HCT116 (cell line): ENCODE data around the gene ASGR1. TPM values are rescaled to one million over a fixed set of nuclear protein-coding genes. Genes with fewer than 3 reads are reported as not detected.

Source experiments
- ATAC-seq: fragments of 200-7000 bp; cut with Tn5 transposase; 2 replicates; pipeline ENCODE4 v1.9.1; 2020; ENCODE audit warnings: mild to moderate bottlenecking, moderate library complexity
- BruUV-seq: library from RNA; stranded (reverse); fragments of 400-500 nt; replicated peaks from 2 replicates; lab custom pipeline; 2021; lab: Mats Ljungman, UMichigan
- CTCF ChIA-PET: fragments of 300-600 bp; sonication (Branson Sonifier 250); formaldehyde crosslinking; loops from one replicate; lab custom pipeline; 2021; ENCODE audit warnings: antibody characterized with exemption; lab: Charles Lee
- POLR2A ChIA-PET: fragments of 300-600, 350-600 bp; sonication (Branson Sonifier 250); formaldehyde crosslinking; loops from one replicate; lab custom pipeline; 2021; ENCODE audit warnings: antibody characterized with exemption; lab: Charles Lee
- RAD21 ChIA-PET, 2 experiments: fragments of 300-600 bp; sonication (Branson Sonifier 250); formaldehyde crosslinking; loops; one replicate each; lab custom pipeline; 2023; ENCODE audit warnings: low total read pairs in 2 of 2; ENCODE audit not compliant: uncharacterized antibody in 2 of 2, unreplicated experiment in 2 of 2, low non-redundant PET in 1 of 2; lab: Charles Lee
- DNase-seq: peaks from one replicate; pipeline ENCODE4 v3.0.0-alpha.2; 2010; ENCODE audit warnings: low read depth, low spot score
- H2AFZ ChIP-seq: fragments of 200-600 bp; shearing (Covaris generic), sonication (generic); 2 replicates; pipeline ENCODE4 v1.6.1; 2017; ENCODE audit warnings: low read depth, mixed run types, mixed read lengths, antibody characterized with exemption, low read length; ENCODE audit not compliant: poor library complexity, severe bottlenecking
- H3K27ac ChIP-seq: 2 replicates; pipeline ENCODE4 v1.5.1; 2012; ENCODE audit warnings: low read depth, low read length
- H3K27me3 ChIP-seq: fragments of 200-600 bp; sonication (generic); 2 replicates; pipeline ENCODE4 v1.6.1; 2016; ENCODE audit warnings: mixed run types, low read length, mixed read lengths; ENCODE audit not compliant: insufficient read depth
- H3K36me3 ChIP-seq, 2 experiments: fragments of 200-500 bp in 1 of 2; fragments of 200-600 bp in 1 of 2; sonication (Bioruptor generic) in 1 of 2; sonication (generic) in 1 of 2; 2 replicates each; pipeline versions ENCODE4 v1.5.1 to v1.6.1; 2014 to 2016; ENCODE audit warnings: low read length in 2 of 2, inconsistent platforms in 1 of 2, mixed read lengths in 1 of 2, mixed run types in 1 of 2; ENCODE audit not compliant: insufficient read depth in 2 of 2, control insufficient read depth in 1 of 2
- H3K4me1 ChIP-seq, 2 experiments: fragments of 200-600 bp in 1 of 2; sonication (generic) in 1 of 2; 2 replicates each; pipeline versions ENCODE4 v1.5.1 to v1.6.1; 2012 to 2017; ENCODE audit warnings: low read length in 2 of 2, inconsistent platforms in 1 of 2, mild to moderate bottlenecking in 1 of 2, mixed read lengths in 1 of 2, mixed run types in 1 of 2, moderate library complexity in 1 of 2; ENCODE audit not compliant: insufficient read depth in 2 of 2, control insufficient read depth in 1 of 2
- H3K4me2 ChIP-seq: fragments of 200-600 bp; sonication (generic); 2 replicates; pipeline ENCODE4 v1.6.1; 2017; ENCODE audit warnings: mixed run types, low read length, mixed read lengths
- H3K4me3 ChIP-seq, 2 experiments: fragments of 200-600 bp in 1 of 2; sonication (generic) in 1 of 2; replicated peaks in 1 of 2; 2 replicates each; pipeline ENCODE4 v1.5.1; 2011 to 2016; ENCODE audit warnings: low read length in 2 of 2, control low read depth in 1 of 2, low read depth in 1 of 2, mild to moderate bottlenecking in 1 of 2, mixed read lengths in 1 of 2, mixed run types in 1 of 2
- H3K79me2 ChIP-seq: fragments of 200-600 bp; sonication (generic); 2 replicates; pipeline ENCODE4 v1.6.1; 2017; ENCODE audit warnings: mild to moderate bottlenecking, mixed run types, low read length, moderate library complexity, mixed read lengths; ENCODE audit not compliant: insufficient read depth
- H3K9ac ChIP-seq: fragments of 200-600 bp; sonication (generic); 2 replicates; pipeline ENCODE4 v1.6.1; 2016; ENCODE audit warnings: low read length, mixed read lengths
- H3K9me2 ChIP-seq: fragments of 200-600 bp; sonication (generic), shearing (Covaris generic); 2 replicates; pipeline ENCODE4 v1.6.1; 2017; ENCODE audit warnings: mixed run types, mild to moderate bottlenecking, moderate library complexity; ENCODE audit not compliant: insufficient read depth
- H3K9me3 ChIP-seq, 2 experiments: fragments of 200-500 bp in 1 of 2; fragments of 200-600 bp in 1 of 2; sonication (Bioruptor generic) in 1 of 2; sonication (generic) in 1 of 2; 2 replicates each; pipeline ENCODE4 v1.6.1; 2014 to 2017; ENCODE audit warnings: low read length in 2 of 2, mixed read lengths in 2 of 2, inconsistent platforms in 1 of 2, low read depth in 1 of 2, mild to moderate bottlenecking in 1 of 2, mixed run types in 1 of 2, moderate library complexity in 1 of 2; ENCODE audit not compliant: control insufficient read depth in 1 of 2, insufficient read depth in 1 of 2
- H4K20me1 ChIP-seq: fragments of 200-600 bp; sonication (generic), shearing (Covaris generic); 2 replicates; pipeline ENCODE4 v1.6.1; 2017; ENCODE audit warnings: mixed run types, mild to moderate bottlenecking, moderate library complexity; ENCODE audit not compliant: insufficient read depth
- CEBPB ChIP-seq: IDR thresholded peaks from 2 replicates; pipeline ENCODE4 v1.6.1; 2012; ENCODE audit warnings: low read depth
- EGR1 ChIP-seq: IDR thresholded peaks from 2 replicates; pipeline ENCODE4 v1.6.1; 2012; ENCODE audit warnings: low read depth
- EZH2 ChIP-seq: fragments of 200-600 bp; sonication (generic); IDR thresholded peaks from 2 replicates; pipeline ENCODE4 v1.6.1; 2017; ENCODE audit warnings: antibody characterized with exemption, mixed run types
- FOSL1 ChIP-seq: IDR thresholded peaks from 2 replicates; pipeline ENCODE4 v1.6.1; 2012; ENCODE audit warnings: low read depth
- RAD21 ChIP-seq: IDR thresholded peaks from 2 replicates; pipeline ENCODE4 v1.6.1; 2012; ENCODE audit warnings: low read depth, mild to moderate bottlenecking
- SIN3A ChIP-seq: IDR thresholded peaks from 2 replicates; pipeline ENCODE4 v1.6.1; 2012; ENCODE audit warnings: low read depth
- SP1 ChIP-seq: IDR thresholded peaks from 2 replicates; pipeline ENCODE4 v1.6.1; 2012; ENCODE audit warnings: low read depth
- SRF ChIP-seq: IDR thresholded peaks from 2 replicates; pipeline ENCODE4 v1.6.1; 2012; ENCODE audit warnings: low read depth
- YY1 ChIP-seq: IDR thresholded peaks from 2 replicates; pipeline ENCODE4 v1.6.1; 2011; ENCODE audit warnings: low read length, low read depth, moderate library complexity, mild to moderate bottlenecking; ENCODE audit not compliant: insufficient replicate concordance; ENCODE audit errors: extremely low read depth
- ZFX ChIP-seq: fragments of 450-650 bp; IDR thresholded peaks from 2 replicates; pipeline ENCODE4 v1.6.1; 2017
- intact Hi-C: fragments of 100-400 bp; cut with micrococcal nuclease; formaldehyde crosslinking; loops from 2 replicates; pipeline ENCODE4 v1.10.0; 2022
- total RNA-seq: library from RNA; stranded (reverse); gene quantifications from one replicate; pipeline ENCODE4 v1.2.1, GENCODE V29; 2021; ENCODE audit not compliant: unreplicated experiment
- TF ChIP-seq, protein P1 (sequence below), 3 experiments: fragments of 200-600 bp in 1 of 3; sonication (generic) in 1 of 3; IDR thresholded peaks in 2 of 3; conservative IDR thresholded peaks in 1 of 3; 2 replicates each; pipeline ENCODE4 v1.5.1; 2012 to 2017; ENCODE audit warnings: low read depth in 2 of 3, low read length in 2 of 3, antibody characterized with exemption in 1 of 3, borderline replicate concordance in 1 of 3, control low read depth in 1 of 3, mild to moderate bottlenecking in 1 of 3, mixed read lengths in 1 of 3, mixed run types in 1 of 3, moderate library complexity in 1 of 3; ENCODE audit not compliant: insufficient read depth in 1 of 3
- TF ChIP-seq, protein P2 (sequence below): IDR thresholded peaks from 2 replicates; pipeline ENCODE4 v1.6.1; 2012
- TF ChIP-seq, protein P3 (sequence below): IDR thresholded peaks from 2 replicates; pipeline ENCODE4 v1.6.1; 2012
- TF ChIP-seq, protein P4 (sequence below): IDR thresholded peaks from 2 replicates; pipeline ENCODE4 v1.6.1; 2011; ENCODE audit warnings: mild to moderate bottlenecking, low read length, moderate library complexity; ENCODE audit not compliant: insufficient replicate concordance; ENCODE audit errors: extremely low read depth

Gene ASGR1
- total RNA-seq, 1 experiment from 2014 or later, result 1.2 TPM

DNA sequence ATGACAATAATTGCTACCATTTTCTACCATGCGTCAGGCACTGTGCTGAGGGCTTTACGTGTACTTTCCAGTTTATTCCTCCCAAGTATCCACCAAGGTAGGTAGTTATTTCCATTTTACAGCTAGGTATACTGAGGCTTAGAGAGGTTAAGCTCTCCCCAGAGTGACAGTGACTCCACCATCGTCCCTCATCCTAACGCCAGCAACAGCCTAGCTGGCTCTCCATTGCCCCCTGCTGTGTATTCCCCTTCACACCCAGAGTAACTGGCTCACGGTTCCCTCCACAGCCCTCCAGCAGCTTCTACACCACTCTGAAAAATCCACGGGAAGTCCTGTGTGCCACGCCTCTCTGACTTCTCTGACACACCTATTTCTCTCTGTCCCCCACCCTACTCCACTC is 7.1 kb upstream of the ASGR1 start:
- no peak overlapping the region for H3K27ac ChIP-seq
- ChIA-PET RAD21 (no interaction called here), POLR2A (no interaction called here), CTCF (interaction anchor here (0.7 to 1.2 kb wide), 2 partner anchors 9 to 140 kb away, joined by 4 read pairs; no protein-coding TSS in a partner anchor)
- DNase-seq (no peak), ATAC-seq (peak; percentile 70)
- H3K9ac ChIP-seq, result no peak overlapping the region
- no peaks in the 10 kb centered on the region for H3K79me2 ChIP-seq
- H4K20me1 ChIP-seq, result no peaks in the 10 kb centered on the region
- no peak overlapping the region for H3K4me2 ChIP-seq
- H3K36me3 ChIP-seq, result no peaks in the 10 kb centered on the region
- intact Hi-C loops, result no loop called here
- no peak for TF ChIP-seq SP1
- TF ChIP-seq, protein P1, sequence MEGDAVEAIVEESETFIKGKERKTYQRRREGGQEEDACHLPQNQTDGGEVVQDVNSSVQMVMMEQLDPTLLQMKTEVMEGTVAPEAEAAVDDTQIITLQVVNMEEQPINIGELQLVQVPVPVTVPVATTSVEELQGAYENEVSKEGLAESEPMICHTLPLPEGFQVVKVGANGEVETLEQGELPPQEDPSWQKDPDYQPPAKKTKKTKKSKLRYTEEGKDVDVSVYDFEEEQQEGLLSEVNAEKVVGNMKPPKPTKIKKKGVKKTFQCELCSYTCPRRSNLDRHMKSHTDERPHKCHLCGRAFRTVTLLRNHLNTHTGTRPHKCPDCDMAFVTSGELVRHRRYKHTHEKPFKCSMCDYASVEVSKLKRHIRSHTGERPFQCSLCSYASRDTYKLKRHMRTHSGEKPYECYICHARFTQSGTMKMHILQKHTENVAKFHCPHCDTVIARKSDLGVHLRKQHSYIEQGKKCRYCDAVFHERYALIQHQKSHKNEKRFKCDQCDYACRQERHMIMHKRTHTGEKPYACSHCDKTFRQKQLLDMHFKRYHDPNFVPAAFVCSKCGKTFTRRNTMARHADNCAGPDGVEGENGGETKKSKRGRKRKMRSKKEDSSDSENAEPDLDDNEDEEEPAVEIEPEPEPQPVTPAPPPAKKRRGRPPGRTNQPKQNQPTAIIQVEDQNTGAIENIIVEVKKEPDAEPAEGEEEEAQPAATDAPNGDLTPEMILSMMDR (IDR thresholded peaks at IDR 0.05 in 2 of 3, conservative IDR thresholded peaks at IDR 0.05 in 1 of 3; ENCODE audit: borderline replicate concordance in 1 of 3, insufficient read depth in 1 of 3, low read depth in 2 of 3, low read length in 2 of 3), result peak in 2 of 3 experiments; percentile 25 to 36; a peak in 3 of 6 replicates
- no TSS peak for BruUV-seq
- H3K4me3 ChIP-seq, result no peak overlapping the region
- H3K9me2 ChIP-seq, result no peaks in the 10 kb centered on the region
- H3K9me3 ChIP-seq, result no peaks in the 10 kb centered on the region
- no peaks in the 10 kb centered on the region; a peak in 1 of 4 replicates for H3K4me1 ChIP-seq
- no peak overlapping the region for H2AFZ ChIP-seq
- no peaks in the 10 kb centered on the region for H3K27me3 ChIP-seq

DNA sequence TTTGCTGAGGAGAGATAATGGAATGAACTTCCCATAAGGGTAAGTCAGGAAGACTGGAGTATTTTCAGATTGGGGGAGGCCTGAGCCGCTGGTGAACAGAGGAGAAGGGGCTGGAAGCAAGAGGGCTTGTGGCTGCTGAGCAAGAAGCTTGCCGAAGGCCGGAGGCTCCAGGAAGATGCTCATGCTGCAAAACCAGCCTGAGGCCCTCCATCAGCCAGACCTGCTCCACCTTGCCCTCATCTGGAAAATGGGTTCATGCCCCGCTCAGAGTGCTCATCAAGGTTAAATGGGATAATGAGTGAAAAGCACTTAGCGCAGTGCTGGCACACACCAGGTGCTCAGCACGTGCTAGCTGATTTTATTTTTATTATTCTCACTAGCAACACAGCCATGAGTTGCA is 5.5 kb upstream of the ASGR1 start:
- no peak for ATAC-seq

More for the DNA sequence above, 5.5 kb upstream of the ASGR1 start:
- BruUV-seq, result no TSS peak
- Histone ChIP-seq H3K9me3 (no peaks in the 10 kb centered on the region), H3K27ac (no peak overlapping the region), H4K20me1 (no peaks in the 10 kb centered on the region), H3K9me2 (no peaks in the 10 kb centered on the region), H3K4me3 (no peak overlapping the region)
- intact Hi-C loops, result no loop called here
- ChIA-PET CTCF (interaction anchor here (1.0 kb wide), 1 partner anchor 132 kb away, joined by 3 read pairs; no protein-coding TSS in a partner anchor), POLR2A (no interaction called here)
- DNase-seq, result no peak
- TF ChIP-seq SP1 (no peak), CEBPB (no peak), SIN3A (no peak), RAD21 (no peak), YY1 (no peak), EGR1 (no peak), FOSL1 (no peak), SRF (no peak), ZFX (no peak), EZH2 (no peak)
- TF ChIP-seq, protein P2, sequence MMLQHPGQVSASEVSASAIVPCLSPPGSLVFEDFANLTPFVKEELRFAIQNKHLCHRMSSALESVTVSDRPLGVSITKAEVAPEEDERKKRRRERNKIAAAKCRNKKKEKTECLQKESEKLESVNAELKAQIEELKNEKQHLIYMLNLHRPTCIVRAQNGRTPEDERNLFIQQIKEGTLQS, result no peak
- TF ChIP-seq, protein P3, sequence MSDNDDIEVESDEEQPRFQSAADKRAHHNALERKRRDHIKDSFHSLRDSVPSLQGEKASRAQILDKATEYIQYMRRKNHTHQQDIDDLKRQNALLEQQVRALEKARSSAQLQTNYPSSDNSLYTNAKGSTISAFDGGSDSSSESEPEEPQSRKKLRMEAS, result no peak
- TF ChIP-seq, protein P4, sequence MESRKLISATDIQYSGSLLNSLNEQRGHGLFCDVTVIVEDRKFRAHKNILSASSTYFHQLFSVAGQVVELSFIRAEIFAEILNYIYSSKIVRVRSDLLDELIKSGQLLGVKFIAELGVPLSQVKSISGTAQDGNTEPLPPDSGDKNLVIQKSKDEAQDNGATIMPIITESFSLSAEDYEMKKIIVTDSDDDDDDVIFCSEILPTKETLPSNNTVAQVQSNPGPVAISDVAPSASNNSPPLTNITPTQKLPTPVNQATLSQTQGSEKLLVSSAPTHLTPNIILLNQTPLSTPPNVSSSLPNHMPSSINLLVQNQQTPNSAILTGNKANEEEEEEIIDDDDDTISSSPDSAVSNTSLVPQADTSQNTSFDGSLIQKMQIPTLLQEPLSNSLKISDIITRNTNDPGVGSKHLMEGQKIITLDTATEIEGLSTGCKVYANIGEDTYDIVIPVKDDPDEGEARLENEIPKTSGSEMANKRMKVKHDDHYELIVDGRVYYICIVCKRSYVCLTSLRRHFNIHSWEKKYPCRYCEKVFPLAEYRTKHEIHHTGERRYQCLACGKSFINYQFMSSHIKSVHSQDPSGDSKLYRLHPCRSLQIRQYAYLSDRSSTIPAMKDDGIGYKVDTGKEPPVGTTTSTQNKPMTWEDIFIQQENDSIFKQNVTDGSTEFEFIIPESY, result no peak
- TF ChIP-seq, all 23 proteins: peak for 0
- H3K27me3 ChIP-seq, result no peaks in the 10 kb centered on the region
- H3K4me2 ChIP-seq, result no peak overlapping the region
- no peaks in the 10 kb centered on the region for H3K36me3 ChIP-seq
- H2AFZ ChIP-seq, result no peak overlapping the region
- RAD21 ChIA-PET, result no interaction called here
- H3K4me1 ChIP-seq, result no peaks in the 10 kb centered on the region; a peak in 1 of 4 replicates
- no peaks in the 10 kb centered on the region for H3K79me2 ChIP-seq
- no peak overlapping the region for H3K9ac ChIP-seq
